NOMO-1 (cell line): ENCODE measurements around the gene HSD3B2.

ENCODE experiments used
- DNase-seq, 2 experiments: peaks; one replicate each; lab custom pipeline; 2025; ENCODE audit not compliant: unreplicated experiment in 2 of 2; lab: John Stamatoyannopoulos, UW

HSD3B2 gene

DNA sequence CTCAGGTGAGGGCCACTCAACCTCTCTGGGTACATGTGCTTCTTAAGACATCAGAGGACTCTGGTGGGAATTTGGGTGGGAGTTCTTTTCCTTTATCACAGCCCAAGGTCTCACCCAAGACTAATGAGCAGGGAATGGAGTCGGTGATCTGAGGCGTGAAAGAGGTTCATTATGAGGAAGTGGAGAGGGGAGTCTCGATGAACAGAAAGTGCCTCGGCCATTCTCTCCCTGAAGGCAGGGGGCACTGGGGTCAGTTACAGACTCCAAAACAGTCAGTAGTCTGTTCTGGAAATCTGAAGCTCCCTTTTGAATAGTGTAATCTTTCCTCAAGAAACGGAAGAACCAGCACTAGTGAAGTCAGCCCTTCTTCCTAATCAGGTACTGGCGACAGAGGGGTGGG, 36.2 kb downstream of the HSD3B2 start:
- no peak for DNase-seq

GRCh38 chr1:119452091-119452490, 37.1 kb downstream of the HSD3B2 start:
- DNase-seq, result no peak

DNA sequence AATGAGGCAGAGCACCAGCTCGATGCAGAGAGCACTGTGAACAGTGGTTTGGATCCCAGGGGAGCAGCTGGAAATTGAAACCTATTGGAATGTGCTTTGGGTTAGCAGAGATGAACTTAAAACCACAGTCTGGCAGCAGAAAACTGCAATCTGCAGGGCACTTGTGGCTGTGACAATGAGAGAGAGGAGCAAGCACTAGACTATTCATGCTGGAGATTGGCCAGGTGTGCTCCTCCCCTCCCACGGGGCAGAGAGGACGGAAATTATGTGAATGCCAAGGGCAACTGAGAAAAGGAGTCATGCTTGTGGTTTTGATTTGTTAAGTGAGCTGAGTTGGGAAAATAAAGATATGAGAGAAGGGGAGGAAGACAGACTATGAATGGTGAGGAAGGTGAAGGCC, 38.1 kb downstream of the HSD3B2 start:
- no peak for DNase-seq

GRCh38 chr1:119462964-119463363, 48.0 kb downstream of the HSD3B2 start:
- no peak for DNase-seq

GRCh38 chr1:119463569-119463968, 48.6 kb downstream of the HSD3B2 start:
- DNase-seq, result no peak

DNA sequence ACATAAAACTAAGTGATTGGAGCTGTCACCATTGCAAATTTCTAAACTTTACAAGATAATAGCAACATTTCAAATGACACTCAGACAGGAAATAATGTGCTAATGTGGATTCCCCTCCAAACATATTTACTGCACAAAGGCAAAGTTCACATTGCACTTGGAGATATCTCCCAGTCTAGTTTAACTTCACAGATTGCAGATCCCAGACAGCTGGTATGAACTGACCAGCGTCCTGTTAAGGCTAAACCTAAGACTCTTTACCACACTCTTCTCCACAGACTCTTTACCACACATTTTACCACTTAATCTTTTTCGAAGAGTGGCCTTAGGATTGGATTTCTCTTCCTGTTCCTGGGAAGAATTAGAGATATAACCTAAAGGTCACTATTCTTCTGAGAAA, 51.5 kb downstream of the HSD3B2 start:
- no peak for DNase-seq

DNA sequence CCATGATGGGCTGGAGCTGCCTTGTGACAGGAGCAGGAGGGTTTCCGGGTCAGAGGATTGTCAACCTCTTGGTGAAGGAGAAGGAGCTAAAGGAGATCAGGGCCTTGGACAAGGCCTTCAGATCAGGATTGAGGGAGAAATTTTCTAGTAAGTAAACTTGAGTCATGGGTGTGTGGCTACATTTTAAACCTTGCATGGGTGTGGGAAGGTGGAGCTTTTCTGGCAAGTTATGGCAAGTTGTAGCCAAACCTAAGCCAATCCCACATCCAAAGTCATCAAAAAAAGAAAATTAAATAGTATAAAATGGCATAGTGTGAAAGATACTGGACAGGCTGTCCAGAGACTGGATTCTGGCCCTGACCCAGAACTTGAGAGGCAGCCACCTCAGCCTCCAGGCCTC, 52.3 kb downstream of the HSD3B2 start:
- no peak for DNase-seq

DNA sequence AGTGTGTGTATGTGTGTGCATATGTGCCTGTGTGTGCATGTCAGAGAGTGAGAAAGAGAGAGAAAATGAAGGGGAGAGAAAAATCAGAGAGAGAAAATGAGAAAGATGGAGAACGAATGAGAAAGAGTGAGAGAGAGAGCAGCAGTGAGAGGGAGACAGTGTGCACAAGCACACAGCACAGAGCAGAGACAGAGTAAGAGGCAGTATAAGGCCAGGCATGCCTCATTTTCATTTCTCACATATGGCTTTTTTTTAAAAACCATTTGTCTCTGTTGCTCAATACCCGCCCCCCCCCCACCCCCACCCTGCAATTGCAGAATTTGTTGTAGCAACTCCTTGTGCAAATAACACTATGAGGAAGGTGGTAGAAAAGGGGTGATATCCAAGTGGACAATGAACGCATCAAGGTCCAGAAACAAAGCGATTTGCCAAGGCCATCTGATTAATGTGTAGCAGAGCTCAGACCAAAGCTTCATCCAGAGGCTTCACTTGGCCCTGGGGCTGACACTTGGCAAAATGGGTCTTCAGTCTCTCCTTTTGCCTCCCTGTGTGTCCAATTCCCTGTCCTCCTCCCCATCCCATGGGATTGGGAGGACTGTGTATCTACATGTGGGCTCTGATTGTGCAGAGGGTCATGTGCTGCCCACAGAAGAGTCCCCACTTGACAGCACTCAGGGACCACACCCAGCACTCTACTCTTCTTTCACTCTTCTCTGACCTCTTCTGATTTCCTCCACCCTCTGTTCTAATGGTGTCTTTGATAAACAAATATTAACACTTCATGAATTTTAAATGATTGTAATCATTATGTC, 53.1 kb downstream of the HSD3B2 start:
- DNase-seq, result no peak

GRCh38 chr1:119469741-119470140, 54.8 kb downstream of the HSD3B2 start:
- DNase-seq, result no peak

DNA sequence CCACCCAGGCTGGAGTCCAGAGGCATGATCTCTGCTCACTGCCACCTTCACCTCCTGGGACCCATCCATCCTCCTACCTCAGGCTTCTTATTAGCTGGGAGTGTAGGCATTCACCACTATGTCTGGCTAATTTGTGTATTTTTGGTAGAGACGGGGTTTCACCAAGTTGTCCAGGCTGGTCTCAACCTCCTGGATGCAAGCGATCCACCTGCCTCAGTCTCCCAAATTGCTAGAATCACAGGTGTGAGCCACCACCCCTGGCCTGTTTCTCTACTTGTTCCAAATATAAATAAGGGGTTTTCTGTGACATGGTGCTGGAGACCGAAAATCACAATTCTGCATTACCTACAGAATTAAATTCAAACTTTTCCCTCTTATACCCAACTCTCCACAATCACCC, 55.4 kb downstream of the HSD3B2 start:
- no peak for DNase-seq

DNA sequence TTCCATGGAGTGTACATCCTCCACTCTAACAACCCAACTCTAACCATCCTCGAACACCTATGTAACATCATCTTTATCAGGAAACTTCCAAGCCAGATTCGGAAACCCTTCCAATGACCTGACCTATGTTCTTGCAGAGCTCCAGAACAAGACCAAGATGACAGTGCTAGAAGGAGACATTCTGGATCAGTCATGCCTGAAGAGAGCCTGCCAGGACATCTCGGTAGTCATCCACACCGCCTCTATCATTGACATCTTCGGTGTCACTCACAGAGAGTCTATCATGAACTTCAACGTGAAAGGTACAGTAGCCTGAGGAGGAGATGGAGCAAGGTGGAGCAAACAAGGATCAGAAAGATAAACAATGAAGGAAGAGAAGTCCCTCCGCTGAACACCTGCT, 56.0 kb downstream of the HSD3B2 start:
- DNase-seq, result no peak

DNA sequence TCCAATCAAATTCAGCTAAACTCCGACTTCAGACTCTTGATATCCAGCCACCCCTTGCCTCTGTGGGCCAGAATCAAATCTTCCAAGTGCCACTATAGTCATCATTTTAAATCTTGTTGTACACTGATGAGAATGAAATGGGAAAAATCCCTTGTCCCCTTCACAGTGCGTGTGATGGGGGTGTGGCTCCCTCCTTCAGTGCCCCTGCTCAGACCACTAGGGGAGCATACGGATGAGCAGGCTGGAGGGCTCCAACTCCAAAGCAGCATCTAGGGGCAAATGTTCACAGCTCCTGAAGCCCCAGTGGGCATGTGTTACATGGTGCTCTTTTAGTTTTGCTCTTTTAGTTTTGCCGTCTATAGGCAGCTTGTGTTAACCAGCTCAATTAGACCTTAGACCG, 56.6 kb downstream of the HSD3B2 start:
- DNase-seq, result no peak

GRCh38 chr1:119472080-119472818, 57.3 kb downstream of the HSD3B2 start:
- no peak for DNase-seq
